Suprapubic skin (tissue), 3 donors: ENCODE data around the gene ONECUT3.

ENCODE experiments used
- POLR2A ChIP-seq, 2 donors: fragments of 450-650 bp; IDR thresholded peaks; one replicate each; pipeline ENCODE4 v1.6.1; 2017; ENCODE audit warnings: antibody characterized with exemption in 2 of 2, mild to moderate bottlenecking in 2 of 2, moderate library complexity in 2 of 2
- TF ChIP-seq, protein P1 (sequence below), 2 donors: fragments of 200-600 bp in 1 of 2; fragments of 450-650 bp in 1 of 2; sonication (generic) in 1 of 2; IDR thresholded peaks; one replicate each; pipeline ENCODE4 v1.5.1; 2016 to 2019; ENCODE audit warnings: antibody characterized with exemption in 2 of 2, mild to moderate bottlenecking in 1 of 2, moderate library complexity in 1 of 2

GRCh38 chr19:1744133-1744665 lies 9.1 kb upstream of the ONECUT3 start:
- TF ChIP-seq, protein P1, sequence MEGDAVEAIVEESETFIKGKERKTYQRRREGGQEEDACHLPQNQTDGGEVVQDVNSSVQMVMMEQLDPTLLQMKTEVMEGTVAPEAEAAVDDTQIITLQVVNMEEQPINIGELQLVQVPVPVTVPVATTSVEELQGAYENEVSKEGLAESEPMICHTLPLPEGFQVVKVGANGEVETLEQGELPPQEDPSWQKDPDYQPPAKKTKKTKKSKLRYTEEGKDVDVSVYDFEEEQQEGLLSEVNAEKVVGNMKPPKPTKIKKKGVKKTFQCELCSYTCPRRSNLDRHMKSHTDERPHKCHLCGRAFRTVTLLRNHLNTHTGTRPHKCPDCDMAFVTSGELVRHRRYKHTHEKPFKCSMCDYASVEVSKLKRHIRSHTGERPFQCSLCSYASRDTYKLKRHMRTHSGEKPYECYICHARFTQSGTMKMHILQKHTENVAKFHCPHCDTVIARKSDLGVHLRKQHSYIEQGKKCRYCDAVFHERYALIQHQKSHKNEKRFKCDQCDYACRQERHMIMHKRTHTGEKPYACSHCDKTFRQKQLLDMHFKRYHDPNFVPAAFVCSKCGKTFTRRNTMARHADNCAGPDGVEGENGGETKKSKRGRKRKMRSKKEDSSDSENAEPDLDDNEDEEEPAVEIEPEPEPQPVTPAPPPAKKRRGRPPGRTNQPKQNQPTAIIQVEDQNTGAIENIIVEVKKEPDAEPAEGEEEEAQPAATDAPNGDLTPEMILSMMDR (IDR thresholded peaks at IDR 0.05): no peak
- TF ChIP-seq POLR2A (IDR thresholded peaks at IDR 0.05): no peak
